ENCODE results near the gene CCSER2.
"Not testable (repeated sequence)": the region's sequence is repeated elsewhere in the genome, so short reads cannot be mapped to it uniquely, and the experiment has no call there.

The CCSER2 gene

GRCh38 chr10:84398696-84399095 is 70.3 kb downstream of the CCSER2 start:
- DNase-seq: peak in 3 of 4 experiments; percentile 8 to 67 (median 64)

- no peak for DNase-seq
Observed at GRCh38 chr10:84401854-84402611, 73.6 kb downstream of the CCSER2 start.

GRCh38 chr10:84404783-84405182 is 76.4 kb downstream of the CCSER2 start:
- DNase-seq: no peak

- DNase-seq: no peak
Observed at GRCh38 chr10:84405662-84406061, 77.3 kb downstream of the CCSER2 start.

GRCh38 chr10:84406561-84406960 is 78.2 kb downstream of the CCSER2 start:
- peak; percentile 29 to 48 (median 44) for DNase-seq

GRCh38 chr10:84407388-84408049 is 79.1 kb downstream of the CCSER2 start:
- no peak for DNase-seq

- no peak for DNase-seq
Observed at GRCh38 chr10:84412482-84412881, 84.1 kb downstream of the CCSER2 start.

- not testable (repeated sequence) for DNase-seq
Observed at GRCh38 chr10:84414110-84414509, 85.7 kb downstream of the CCSER2 start.

- DNase-seq: no peak
Observed at GRCh38 chr10:84415539-84416244, 87.3 kb downstream of the CCSER2 start.

GRCh38 chr10:84416245-84416555 is 87.8 kb downstream of the CCSER2 start:
- DNase-seq: no peak

GRCh38 chr10:84423719-84424118 is 95.3 kb downstream of the CCSER2 start:
- no peak for DNase-seq

GRCh38 chr10:84424731-84425167 is 96.4 kb downstream of the CCSER2 start:
- peak; percentile 72 to 84 (median 77) for DNase-seq

GRCh38 chr10:84427903-84428650 is 99.7 kb downstream of the CCSER2 start:
- DNase-seq: no peak

- DNase-seq: no peak
Observed at GRCh38 chr10:84428711-84429110, 100.3 kb downstream of the CCSER2 start.

GRCh38 chr10:84429926-84430520 is 101.6 kb downstream of the CCSER2 start:
- DNase-seq: peak; percentile 45 to 73 (median 62)

- no peak for DNase-seq
Observed at GRCh38 chr10:84432891-84433290, 104.5 kb downstream of the CCSER2 start.

- no peak for DNase-seq
Observed at GRCh38 chr10:84440781-84441180, 112.4 kb downstream of the CCSER2 start.

- no peak for DNase-seq
Observed at GRCh38 chr10:84447701-84448400, 119.5 kb downstream of the CCSER2 start.

- DNase-seq: not testable (repeated sequence)
Observed at GRCh38 chr10:84449351-84449750, 121.0 kb downstream of the CCSER2 start.

- no peak for DNase-seq
Observed at GRCh38 chr10:84452003-84452402, 123.6 kb downstream of the CCSER2 start.

- DNase-seq: no peak
Observed at GRCh38 chr10:84453303-84453702, 124.9 kb downstream of the CCSER2 start.

- no peak for DNase-seq
Observed at GRCh38 chr10:84456126-84456525, 127.7 kb downstream of the CCSER2 start.

Measured in suppressor macrophage (primary cell).